HepG2 (cell line): ENCODE data around the gene CTNNA1. TPM values are rescaled to one million over a fixed set of nuclear protein-coding genes. Genes with fewer than 3 reads are reported as not detected.

Source experiments
- ARID2 ChIP-seq: sonication (generic); formaldehyde crosslinking; IDR thresholded peaks from 2 replicates; pipeline ENCODE4 v1.8.1; 2022; ENCODE audit warnings: mild to moderate bottlenecking, missing genetic modification reagents, borderline replicate concordance
- CBX5 ChIP-seq: sonication (generic); formaldehyde crosslinking; IDR thresholded peaks from 2 replicates; pipeline ENCODE4 v1.4.0; 2020; ENCODE audit warnings: missing genetic modification reagents, borderline replicate concordance
- CEBPG ChIP-seq: IDR thresholded peaks from 2 replicates; pipeline ENCODE4 v1.6.1; 2016
- GATAD2A ChIP-seq: IDR thresholded peaks from 2 replicates; pipeline ENCODE4 v1.6.1; 2016
- SAP130 ChIP-seq: IDR thresholded peaks from 2 replicates; pipeline ENCODE4 v1.6.1; 2016; ENCODE audit warnings: low read depth
- SIX1 ChIP-seq: sonication (generic); formaldehyde crosslinking; IDR thresholded peaks from 2 replicates; pipeline ENCODE4 v1.4.0; 2020; ENCODE audit warnings: missing genetic modification reagents, borderline replicate concordance
- TEAD3 ChIP-seq: optimal IDR thresholded peaks from 2 replicates; pipeline ENCODE3; 2016; ENCODE audit warnings: borderline replicate concordance
- ZBTB20 ChIP-seq: sonication (generic); formaldehyde crosslinking; IDR thresholded peaks from 2 replicates; pipeline ENCODE4 v1.8.1; 2023; ENCODE audit warnings: missing genetic modification reagents, low read depth, mild to moderate bottlenecking, borderline replicate concordance
- ZMYM3 ChIP-seq: sonication (generic); formaldehyde crosslinking; IDR thresholded peaks from 2 replicates; pipeline ENCODE4 v1.5.1; 2020; ENCODE audit warnings: mild to moderate bottlenecking, missing genetic modification reagents
- ZNF335 ChIP-seq: sonication (generic); formaldehyde crosslinking; IDR thresholded peaks from 2 replicates; pipeline ENCODE4 v1.4.0; 2020; ENCODE audit warnings: missing genetic modification reagents
- ZSCAN20 ChIP-seq: sonication (generic); formaldehyde crosslinking; IDR thresholded peaks from 2 replicates; pipeline ENCODE4 v1.4.0; 2020; ENCODE audit warnings: missing genetic modification reagents, mild to moderate bottlenecking, borderline replicate concordance
- polyA plus RNA-seq, 8 experiments: library from polyadenylated mRNA; depleted of rRNA in 3 of 8; stranded (reverse) in 7 of 8; unstranded in 1 of 8; fragments of >200 nt; fragmentation: Illumina TruSeq in 4 of 8; extraction: Trizol in 4 of 8; gene quantifications; 2 replicates each; pipeline versions ENCODE4 v1.2.1 to v1.2.3, GENCODE V29; 2011 to 2016; ENCODE audit warnings: low read depth in 4 of 8, missing spikeins in 1 of 8, mixed read lengths in 1 of 8; ENCODE audit not compliant: insufficient read depth in 1 of 8
- total RNA-seq, 5 experiments: library from RNA; depleted of rRNA; stranded (reverse); fragments of >200 nt; fragmentation: Illumina TruSeq; extraction: Trizol; gene quantifications; 2 replicates each; pipeline ENCODE4 v1.2.3, GENCODE V29; 2016; ENCODE audit warnings: low read depth in 1 of 5
- TF ChIP-seq, protein P1 (sequence below): sonication (generic); formaldehyde crosslinking; IDR thresholded peaks from 2 replicates; pipeline ENCODE4 v1.5.1; 2020; ENCODE audit warnings: mild to moderate bottlenecking, moderate library complexity, missing genetic modification reagents
- TF ChIP-seq, protein P2 (sequence below): IDR thresholded peaks from 2 replicates; pipeline ENCODE4 v1.6.1; 2018; ENCODE audit warnings: missing genetic modification reagents, mild to moderate bottlenecking, missing compliant biosample characterization
- TF ChIP-seq, protein P3 (sequence below), 2 experiments: fragments of 450-650 bp in 1 of 2; sonication (generic) in 1 of 2; formaldehyde crosslinking; IDR thresholded peaks; 2 replicates each; pipeline versions ENCODE4 v1.5.0 to v1.8.0; 2020 to 2022; ENCODE audit warnings: mild to moderate bottlenecking in 1 of 2, missing genetic modification reagents in 1 of 2
- TF ChIP-seq, protein P4 (sequence below): IDR thresholded peaks from 2 replicates; pipeline ENCODE4 v1.6.1; 2012; ENCODE audit warnings: low read depth, low read length, improper control_type of control experiment
- TF ChIP-seq, protein P5 (sequence below): sonication (generic); formaldehyde crosslinking; IDR thresholded peaks from 2 replicates; pipeline ENCODE4 v1.4.0; 2020; ENCODE audit warnings: missing genetic modification reagents, mild to moderate bottlenecking, borderline replicate concordance
- TF ChIP-seq, protein P6 (sequence below): sonication (generic); formaldehyde crosslinking; IDR thresholded peaks from 2 replicates; pipeline ENCODE4 v1.4.0; 2020; ENCODE audit warnings: missing genetic modification reagents

The CTNNA1 gene
- total and polyA plus RNA-seq, 2 of the 13 experiments (the other 11 are each of a cell fraction or from before 2014, with no cell fraction given), result 66.8 to 162 TPM

DNA sequence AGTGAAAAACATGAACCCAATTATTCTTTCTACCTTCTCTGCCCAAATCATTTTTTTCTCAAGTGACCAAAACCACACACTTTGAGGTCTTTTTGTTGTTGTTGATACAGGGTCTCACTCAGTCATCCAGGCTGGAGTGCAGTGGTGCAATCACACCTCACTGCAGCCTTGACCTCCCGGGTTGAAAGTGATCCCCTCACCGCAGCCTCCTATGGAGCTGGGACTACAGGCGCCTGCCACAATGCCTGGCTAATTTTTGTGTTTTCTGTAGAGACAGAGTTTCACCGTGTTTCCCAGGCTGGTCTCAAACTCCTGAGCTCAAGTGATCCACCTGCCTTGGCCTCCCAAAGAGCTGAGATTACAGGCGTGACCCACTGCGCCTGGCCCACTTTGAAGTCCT lies 8.4 kb downstream of the CTNNA1 start (continued):
- TF ChIP-seq, protein P1, sequence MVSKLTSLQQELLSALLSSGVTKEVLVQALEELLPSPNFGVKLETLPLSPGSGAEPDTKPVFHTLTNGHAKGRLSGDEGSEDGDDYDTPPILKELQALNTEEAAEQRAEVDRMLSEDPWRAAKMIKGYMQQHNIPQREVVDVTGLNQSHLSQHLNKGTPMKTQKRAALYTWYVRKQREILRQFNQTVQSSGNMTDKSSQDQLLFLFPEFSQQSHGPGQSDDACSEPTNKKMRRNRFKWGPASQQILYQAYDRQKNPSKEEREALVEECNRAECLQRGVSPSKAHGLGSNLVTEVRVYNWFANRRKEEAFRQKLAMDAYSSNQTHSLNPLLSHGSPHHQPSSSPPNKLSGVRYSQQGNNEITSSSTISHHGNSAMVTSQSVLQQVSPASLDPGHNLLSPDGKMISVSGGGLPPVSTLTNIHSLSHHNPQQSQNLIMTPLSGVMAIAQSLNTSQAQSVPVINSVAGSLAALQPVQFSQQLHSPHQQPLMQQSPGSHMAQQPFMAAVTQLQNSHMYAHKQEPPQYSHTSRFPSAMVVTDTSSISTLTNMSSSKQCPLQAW (CRISPR knock-in tag), result 0 out of 2 replicates have a peak, but pooled peaks have one; percentile 29
- TF ChIP-seq, protein P2, sequence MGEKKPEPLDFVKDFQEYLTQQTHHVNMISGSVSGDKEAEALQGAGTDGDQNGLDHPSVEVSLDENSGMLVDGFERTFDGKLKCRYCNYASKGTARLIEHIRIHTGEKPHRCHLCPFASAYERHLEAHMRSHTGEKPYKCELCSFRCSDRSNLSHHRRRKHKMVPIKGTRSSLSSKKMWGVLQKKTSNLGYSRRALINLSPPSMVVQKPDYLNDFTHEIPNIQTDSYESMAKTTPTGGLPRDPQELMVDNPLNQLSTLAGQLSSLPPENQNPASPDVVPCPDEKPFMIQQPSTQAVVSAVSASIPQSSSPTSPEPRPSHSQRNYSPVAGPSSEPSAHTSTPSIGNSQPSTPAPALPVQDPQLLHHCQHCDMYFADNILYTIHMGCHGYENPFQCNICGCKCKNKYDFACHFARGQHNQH, result peak; percentile 59; the same call in 1 of the 2 replicates
- TF ChIP-seq ZMYM3 (peak; percentile 81), CEBPG (CRISPR knock-in tag) (peak; percentile 88), SAP130 (CRISPR knock-in tag) (peak; percentile 74), TEAD3 (CRISPR knock-in tag) (peak; percentile 26), ZNF335 (CRISPR knock-in tag) (peak; percentile 95), SIX1 (CRISPR knock-in tag) (peak; percentile 71; the same call in 1 of the 2 replicates), ZSCAN20 (CRISPR knock-in tag) (0 out of 2 replicates have a peak, but pooled peaks have one; percentile 39), GATAD2A (peak; percentile 85), ARID2 (CRISPR knock-in tag) (0 out of 2 replicates have a peak, but pooled peaks have one; percentile 78), ZBTB20 (peak; percentile 64; the same call in 1 of the 2 replicates), CBX5 (CRISPR knock-in tag) (peak; percentile 18; the same call in 1 of the 2 replicates)
- TF ChIP-seq, protein P3, sequence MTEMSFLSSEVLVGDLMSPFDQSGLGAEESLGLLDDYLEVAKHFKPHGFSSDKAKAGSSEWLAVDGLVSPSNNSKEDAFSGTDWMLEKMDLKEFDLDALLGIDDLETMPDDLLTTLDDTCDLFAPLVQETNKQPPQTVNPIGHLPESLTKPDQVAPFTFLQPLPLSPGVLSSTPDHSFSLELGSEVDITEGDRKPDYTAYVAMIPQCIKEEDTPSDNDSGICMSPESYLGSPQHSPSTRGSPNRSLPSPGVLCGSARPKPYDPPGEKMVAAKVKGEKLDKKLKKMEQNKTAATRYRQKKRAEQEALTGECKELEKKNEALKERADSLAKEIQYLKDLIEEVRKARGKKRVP (CRISPR knock-in tag; IDR thresholded peaks at IDR 0.05), result peak in 1 of 2 experiments; percentile 58; a peak in 2 of 4 replicates
- TF ChIP-seq, protein P4, sequence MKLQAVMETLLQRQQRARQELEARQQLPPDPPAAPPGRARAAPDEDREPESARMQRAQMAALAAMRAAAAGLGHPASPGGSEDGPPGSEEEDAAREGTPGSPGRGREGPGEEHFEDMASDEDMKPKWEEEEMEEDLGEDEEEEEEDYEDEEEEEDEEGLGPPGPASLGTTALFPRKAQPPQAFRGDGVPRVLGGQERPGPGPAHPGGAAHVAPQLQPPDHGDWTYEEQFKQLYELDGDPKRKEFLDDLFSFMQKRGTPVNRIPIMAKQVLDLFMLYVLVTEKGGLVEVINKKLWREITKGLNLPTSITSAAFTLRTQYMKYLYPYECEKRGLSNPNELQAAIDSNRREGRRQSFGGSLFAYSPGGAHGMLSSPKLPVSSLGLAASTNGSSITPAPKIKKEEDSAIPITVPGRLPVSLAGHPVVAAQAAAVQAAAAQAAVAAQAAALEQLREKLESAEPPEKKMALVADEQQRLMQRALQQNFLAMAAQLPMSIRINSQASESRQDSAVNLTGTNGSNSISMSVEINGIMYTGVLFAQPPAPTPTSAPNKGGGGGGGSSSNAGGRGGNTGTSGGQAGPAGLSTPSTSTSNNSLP, result 0 out of 2 replicates have a peak, but pooled peaks have one; percentile 38
- TF ChIP-seq, protein P5, sequence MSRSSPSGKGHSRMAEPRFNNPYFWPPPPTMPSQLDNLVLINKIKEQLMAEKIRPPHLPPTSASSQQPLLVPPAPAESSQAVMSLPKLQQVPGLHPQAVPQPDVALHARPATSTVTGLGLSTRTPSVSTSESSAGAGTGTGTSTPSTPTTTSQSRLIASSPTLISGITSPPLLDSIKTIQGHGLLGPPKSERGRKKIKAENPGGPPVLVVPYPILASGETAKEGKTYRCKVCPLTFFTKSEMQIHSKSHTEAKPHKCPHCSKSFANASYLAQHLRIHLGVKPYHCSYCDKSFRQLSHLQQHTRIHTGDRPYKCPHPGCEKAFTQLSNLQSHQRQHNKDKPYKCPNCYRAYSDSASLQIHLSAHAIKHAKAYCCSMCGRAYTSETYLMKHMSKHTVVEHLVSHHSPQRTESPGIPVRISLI (CRISPR knock-in tag), result peak; percentile 32; the same call in 1 of the 2 replicates
- TF ChIP-seq, protein P6, sequence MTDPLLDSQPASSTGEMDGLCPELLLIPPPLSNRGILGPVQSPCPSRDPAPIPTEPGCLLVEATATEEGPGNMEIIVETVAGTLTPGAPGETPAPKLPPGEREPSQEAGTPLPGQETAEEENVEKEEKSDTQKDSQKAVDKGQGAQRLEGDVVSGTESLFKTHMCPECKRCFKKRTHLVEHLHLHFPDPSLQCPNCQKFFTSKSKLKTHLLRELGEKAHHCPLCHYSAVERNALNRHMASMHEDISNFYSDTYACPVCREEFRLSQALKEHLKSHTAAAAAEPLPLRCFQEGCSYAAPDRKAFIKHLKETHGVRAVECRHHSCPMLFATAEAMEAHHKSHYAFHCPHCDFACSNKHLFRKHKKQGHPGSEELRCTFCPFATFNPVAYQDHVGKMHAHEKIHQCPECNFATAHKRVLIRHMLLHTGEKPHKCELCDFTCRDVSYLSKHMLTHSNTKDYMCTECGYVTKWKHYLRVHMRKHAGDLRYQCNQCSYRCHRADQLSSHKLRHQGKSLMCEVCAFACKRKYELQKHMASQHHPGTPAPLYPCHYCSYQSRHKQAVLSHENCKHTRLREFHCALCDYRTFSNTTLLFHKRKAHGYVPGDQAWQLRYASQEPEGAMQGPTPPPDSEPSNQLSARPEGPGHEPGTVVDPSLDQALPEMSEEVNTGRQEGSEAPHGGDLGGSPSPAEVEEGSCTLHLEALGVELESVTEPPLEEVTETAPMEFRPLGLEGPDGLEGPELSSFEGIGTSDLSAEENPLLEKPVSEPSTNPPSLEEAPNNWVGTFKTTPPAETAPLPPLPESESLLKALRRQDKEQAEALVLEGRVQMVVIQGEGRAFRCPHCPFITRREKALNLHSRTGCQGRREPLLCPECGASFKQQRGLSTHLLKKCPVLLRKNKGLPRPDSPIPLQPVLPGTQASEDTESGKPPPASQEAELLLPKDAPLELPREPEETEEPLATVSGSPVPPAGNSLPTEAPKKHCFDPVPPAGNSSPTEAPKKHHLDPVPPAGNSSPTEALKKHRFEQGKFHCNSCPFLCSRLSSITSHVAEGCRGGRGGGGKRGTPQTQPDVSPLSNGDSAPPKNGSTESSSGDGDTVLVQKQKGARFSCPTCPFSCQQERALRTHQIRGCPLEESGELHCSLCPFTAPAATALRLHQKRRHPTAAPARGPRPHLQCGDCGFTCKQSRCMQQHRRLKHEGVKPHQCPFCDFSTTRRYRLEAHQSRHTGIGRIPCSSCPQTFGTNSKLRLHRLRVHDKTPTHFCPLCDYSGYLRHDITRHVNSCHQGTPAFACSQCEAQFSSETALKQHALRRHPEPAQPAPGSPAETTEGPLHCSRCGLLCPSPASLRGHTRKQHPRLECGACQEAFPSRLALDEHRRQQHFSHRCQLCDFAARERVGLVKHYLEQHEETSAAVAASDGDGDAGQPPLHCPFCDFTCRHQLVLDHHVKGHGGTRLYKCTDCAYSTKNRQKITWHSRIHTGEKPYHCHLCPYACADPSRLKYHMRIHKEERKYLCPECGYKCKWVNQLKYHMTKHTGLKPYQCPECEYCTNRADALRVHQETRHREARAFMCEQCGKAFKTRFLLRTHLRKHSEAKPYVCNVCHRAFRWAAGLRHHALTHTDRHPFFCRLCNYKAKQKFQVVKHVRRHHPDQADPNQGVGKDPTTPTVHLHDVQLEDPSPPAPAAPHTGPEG (CRISPR knock-in tag), result 0 out of 2 replicates have a peak, but pooled peaks have one; percentile 42
